ENCODE data around the gene ARHGAP32. TPM values are rescaled to one million over a fixed set of nuclear protein-coding genes. Genes with fewer than 3 reads are reported as not detected.

Gene ARHGAP32
- total and polyA plus RNA-seq, 2 experiments from 2014 or later = 9.9 to 17.3 TPM

DNA sequence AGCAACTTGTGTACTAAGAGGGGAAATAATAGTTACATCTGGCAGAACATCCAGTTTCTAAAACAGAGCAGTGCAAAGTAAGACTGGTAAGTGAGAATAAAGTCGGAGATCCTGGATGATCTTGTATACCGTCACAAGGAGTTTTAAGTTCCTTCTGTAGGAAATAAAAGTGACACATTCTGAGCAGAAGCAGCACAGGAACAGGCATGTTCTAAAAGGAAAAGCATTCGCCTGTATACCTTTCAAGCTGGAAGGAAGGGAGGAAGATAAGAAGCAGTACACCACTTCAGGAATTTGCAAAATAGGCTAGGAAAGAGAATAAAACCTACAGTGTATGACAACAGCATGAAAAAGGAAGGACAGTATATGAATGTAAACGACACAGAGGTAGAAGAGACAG, 143.2 kb downstream of the ARHGAP32 start:
- no peak overlapping the region for H3K27ac ChIP-seq
- TF ChIP-seq EZH2 (IDR thresholded peaks at IDR 0.05; ENCODE audit: borderline replicate concordance) (no peak), EZH2phosphoT487 (IDR thresholded peaks at IDR 0.05; ENCODE audit: low read depth, severe bottlenecking, unreplicated experiment) (no peak)
- TF ChIP-seq, protein P1, sequence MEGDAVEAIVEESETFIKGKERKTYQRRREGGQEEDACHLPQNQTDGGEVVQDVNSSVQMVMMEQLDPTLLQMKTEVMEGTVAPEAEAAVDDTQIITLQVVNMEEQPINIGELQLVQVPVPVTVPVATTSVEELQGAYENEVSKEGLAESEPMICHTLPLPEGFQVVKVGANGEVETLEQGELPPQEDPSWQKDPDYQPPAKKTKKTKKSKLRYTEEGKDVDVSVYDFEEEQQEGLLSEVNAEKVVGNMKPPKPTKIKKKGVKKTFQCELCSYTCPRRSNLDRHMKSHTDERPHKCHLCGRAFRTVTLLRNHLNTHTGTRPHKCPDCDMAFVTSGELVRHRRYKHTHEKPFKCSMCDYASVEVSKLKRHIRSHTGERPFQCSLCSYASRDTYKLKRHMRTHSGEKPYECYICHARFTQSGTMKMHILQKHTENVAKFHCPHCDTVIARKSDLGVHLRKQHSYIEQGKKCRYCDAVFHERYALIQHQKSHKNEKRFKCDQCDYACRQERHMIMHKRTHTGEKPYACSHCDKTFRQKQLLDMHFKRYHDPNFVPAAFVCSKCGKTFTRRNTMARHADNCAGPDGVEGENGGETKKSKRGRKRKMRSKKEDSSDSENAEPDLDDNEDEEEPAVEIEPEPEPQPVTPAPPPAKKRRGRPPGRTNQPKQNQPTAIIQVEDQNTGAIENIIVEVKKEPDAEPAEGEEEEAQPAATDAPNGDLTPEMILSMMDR (IDR thresholded peaks at IDR 0.05; ENCODE audit: poor library complexity) = no peak

DNA sequence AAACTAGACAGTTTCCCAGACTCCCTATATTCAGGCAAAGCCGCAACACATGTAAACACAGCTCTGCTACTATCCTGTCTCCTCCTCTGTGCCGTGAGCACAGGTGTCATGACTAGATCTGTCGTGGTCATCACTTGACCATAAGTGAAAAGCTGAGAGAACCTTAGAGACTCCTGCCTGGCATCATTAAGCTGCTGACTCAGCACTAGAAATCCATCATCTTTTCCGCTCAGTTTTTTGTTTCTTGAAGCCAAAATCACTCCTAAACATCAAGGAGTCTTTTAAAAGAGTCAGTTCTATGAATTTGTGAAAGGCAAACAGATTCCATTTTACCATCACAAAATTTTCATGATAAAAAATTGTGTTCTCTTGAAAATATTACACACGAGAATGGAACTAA, 147.0 kb downstream of the ARHGAP32 start:
- Histone ChIP-seq H3K9me3 (ENCODE audit: low read depth) (no peaks in the 10 kb centered on the region), H3K79me2 (no peaks in the 10 kb centered on the region), H3K27me3 (no peaks in the 10 kb centered on the region), H3K4me2 (no peak overlapping the region), H3K27ac (no peak overlapping the region), H3K4me3 (no peak overlapping the region), H4K20me1 (ENCODE audit: insufficient read depth, poor library complexity, severe bottlenecking) (no peaks in the 10 kb centered on the region), H3K9me2 (replicated peaks; ENCODE audit: insufficient read depth) (no peaks in the 10 kb centered on the region), H3K4me1 (ENCODE audit: insufficient read depth) (no peaks in the 10 kb centered on the region), H3K36me3 (replicated peaks; ENCODE audit: insufficient read depth, low read depth) (peaks cover 4% of the 10 kb centered on the region), H2AFZ (no peak overlapping the region)
- DNase-seq (ENCODE audit: low spot score) = no peak
- TF ChIP-seq EZH2 (IDR thresholded peaks at IDR 0.05; ENCODE audit: borderline replicate concordance) = no peak
- TF ChIP-seq EZH2phosphoT487 (IDR thresholded peaks at IDR 0.05; ENCODE audit: low read depth, severe bottlenecking, unreplicated experiment) = no peak
- TF ChIP-seq, protein P1 (IDR thresholded peaks at IDR 0.05; ENCODE audit: poor library complexity) = no peak
- WGBS (ENCODE audit: low lambda C conversion rate, missing lambda C conversion rate) = 94% methylated on average over 5 of the region's 5 CpGs

More for the DNA sequence above, 143.2 kb downstream of the ARHGAP32 start:
- Histone ChIP-seq H3K9me2 (replicated peaks; ENCODE audit: insufficient read depth) (no peaks in the 10 kb centered on the region), H3K79me2 (no peaks in the 10 kb centered on the region), H2AFZ (no peak overlapping the region), H3K4me1 (ENCODE audit: insufficient read depth) (no peaks in the 10 kb centered on the region), H3K4me3 (no peak overlapping the region), H3K9me3 (ENCODE audit: low read depth) (no peaks in the 10 kb centered on the region), H3K4me2 (peak overlapping the region; percentile 13), H3K27me3 (no peaks in the 10 kb centered on the region), H3K36me3 (replicated peaks; ENCODE audit: insufficient read depth, low read depth) (no peaks in the 10 kb centered on the region), H4K20me1 (ENCODE audit: insufficient read depth, poor library complexity, severe bottlenecking) (no peaks in the 10 kb centered on the region)
- no peak for DNase-seq (ENCODE audit: low spot score)
- 60% methylated on average over 4 of the region's 4 CpGs for WGBS (ENCODE audit: low lambda C conversion rate, missing lambda C conversion rate)

DNA sequence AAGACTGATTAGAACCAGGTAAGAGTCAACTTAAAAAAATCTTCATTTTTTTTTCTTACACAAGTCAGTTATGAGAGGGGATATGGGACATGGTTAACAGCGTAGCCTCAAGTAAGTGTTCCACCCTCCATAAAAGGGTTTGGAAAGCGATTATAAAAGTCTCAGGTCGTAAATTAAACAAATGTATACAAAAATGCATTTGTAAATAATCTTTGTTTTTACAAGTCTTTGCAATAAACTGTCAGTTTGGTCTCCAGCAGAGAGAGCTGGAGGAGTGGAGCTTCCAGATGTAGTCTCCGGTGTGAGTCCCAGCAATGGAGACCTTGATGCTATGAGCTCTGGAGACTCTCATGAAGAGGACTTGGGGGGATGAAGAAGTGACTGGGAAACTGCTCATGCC, 149.6 kb downstream of the ARHGAP32 start:
- H3K36me3 ChIP-seq (replicated peaks; ENCODE audit: insufficient read depth, low read depth) = peaks cover 4% of the 10 kb centered on the region
- no peak overlapping the region for H3K4me3 ChIP-seq
- no peaks in the 10 kb centered on the region for H3K79me2 ChIP-seq
- no peak overlapping the region for H2AFZ ChIP-seq
- no peaks in the 10 kb centered on the region for H3K27me3 ChIP-seq
- TF ChIP-seq, protein P1 (IDR thresholded peaks at IDR 0.05; ENCODE audit: poor library complexity) = no peak
- no peak for TF ChIP-seq EZH2phosphoT487 (IDR thresholded peaks at IDR 0.05; ENCODE audit: low read depth, severe bottlenecking, unreplicated experiment)
- no peak for TF ChIP-seq EZH2 (IDR thresholded peaks at IDR 0.05; ENCODE audit: borderline replicate concordance)
- H3K27ac ChIP-seq = no peak overlapping the region
- H3K4me1 ChIP-seq (ENCODE audit: insufficient read depth) = no peaks in the 10 kb centered on the region
- no peak for DNase-seq (ENCODE audit: low spot score)
- no peaks in the 10 kb centered on the region for H4K20me1 ChIP-seq (ENCODE audit: insufficient read depth, poor library complexity, severe bottlenecking)
- H3K4me2 ChIP-seq = no peak overlapping the region
- no peaks in the 10 kb centered on the region for H3K9me3 ChIP-seq (ENCODE audit: low read depth)
- H3K9me2 ChIP-seq (replicated peaks; ENCODE audit: insufficient read depth) = no peaks in the 10 kb centered on the region
- 48% methylated on average over 4 of the region's 4 CpGs for WGBS (ENCODE audit: low lambda C conversion rate, missing lambda C conversion rate)

DNA sequence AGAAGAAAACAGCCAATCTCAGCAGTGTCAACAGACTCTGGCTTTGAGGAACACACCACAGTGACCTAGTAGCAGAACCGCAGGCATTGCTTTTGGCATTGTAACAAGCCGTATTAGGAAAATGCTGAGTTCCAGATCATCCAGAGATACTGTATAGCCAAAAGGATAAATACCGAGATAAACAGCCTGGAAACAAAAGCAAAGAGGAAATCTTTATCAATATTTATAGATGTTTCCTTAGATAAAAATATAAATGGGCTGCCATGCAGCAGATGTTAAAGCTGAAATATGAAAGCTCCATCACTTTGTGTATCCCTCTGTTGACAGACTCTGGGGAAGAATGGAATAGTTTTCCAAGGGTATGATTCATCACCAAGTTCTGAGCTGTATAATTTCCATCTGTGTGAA, 150.5 kb downstream of the ARHGAP32 start:
- no peak for DNase-seq (ENCODE audit: low spot score)
- no peaks in the 10 kb centered on the region for H3K27me3 ChIP-seq
- H3K36me3 ChIP-seq (replicated peaks; ENCODE audit: insufficient read depth, low read depth) = peaks cover 4% of the 10 kb centered on the region
- H3K9me3 ChIP-seq (ENCODE audit: low read depth) = no peaks in the 10 kb centered on the region
- TF ChIP-seq, protein P1 (IDR thresholded peaks at IDR 0.05; ENCODE audit: poor library complexity) = no peak
- TF ChIP-seq EZH2phosphoT487 (IDR thresholded peaks at IDR 0.05; ENCODE audit: low read depth, severe bottlenecking, unreplicated experiment) (no peak), EZH2 (IDR thresholded peaks at IDR 0.05; ENCODE audit: borderline replicate concordance) (no peak)
- no peak overlapping the region for H3K4me2 ChIP-seq
- 76% methylated on average over 3 of the region's 3 CpGs for WGBS (ENCODE audit: low lambda C conversion rate, missing lambda C conversion rate)
- H3K27ac ChIP-seq = no peak overlapping the region
- no peaks in the 10 kb centered on the region for H4K20me1 ChIP-seq (ENCODE audit: insufficient read depth, poor library complexity, severe bottlenecking)
- no peaks in the 10 kb centered on the region for H3K79me2 ChIP-seq
- H3K4me3 ChIP-seq = no peak overlapping the region
- no peaks in the 10 kb centered on the region for H3K4me1 ChIP-seq (ENCODE audit: insufficient read depth)
- no peaks in the 10 kb centered on the region for H3K9me2 ChIP-seq (replicated peaks; ENCODE audit: insufficient read depth)
- no peak overlapping the region for H2AFZ ChIP-seq

Measured in hepatocyte (in vitro differentiated cells).